ENCODE data around the gene ABCD2.

DNA sequence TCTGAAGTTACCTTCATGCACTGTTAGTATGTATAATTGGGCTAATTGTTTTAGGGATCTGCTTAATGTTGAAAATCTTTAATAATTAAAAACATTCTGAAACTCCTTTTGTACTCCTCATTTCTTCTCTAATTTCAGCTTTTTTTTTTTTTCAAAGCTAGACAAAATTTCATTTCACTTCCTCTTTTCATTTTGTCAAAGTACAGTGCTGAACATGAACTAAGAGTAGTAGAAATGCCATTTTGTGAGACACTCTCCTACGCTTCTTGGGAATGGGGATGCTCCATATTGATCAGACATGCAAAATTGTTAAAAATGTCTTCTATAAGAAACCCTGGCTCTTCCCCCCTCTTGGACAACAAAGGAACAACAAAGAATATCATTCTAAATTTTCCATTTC, 1.7 kb downstream of the ABCD2 start:
- TF ChIP-seq, protein P1, sequence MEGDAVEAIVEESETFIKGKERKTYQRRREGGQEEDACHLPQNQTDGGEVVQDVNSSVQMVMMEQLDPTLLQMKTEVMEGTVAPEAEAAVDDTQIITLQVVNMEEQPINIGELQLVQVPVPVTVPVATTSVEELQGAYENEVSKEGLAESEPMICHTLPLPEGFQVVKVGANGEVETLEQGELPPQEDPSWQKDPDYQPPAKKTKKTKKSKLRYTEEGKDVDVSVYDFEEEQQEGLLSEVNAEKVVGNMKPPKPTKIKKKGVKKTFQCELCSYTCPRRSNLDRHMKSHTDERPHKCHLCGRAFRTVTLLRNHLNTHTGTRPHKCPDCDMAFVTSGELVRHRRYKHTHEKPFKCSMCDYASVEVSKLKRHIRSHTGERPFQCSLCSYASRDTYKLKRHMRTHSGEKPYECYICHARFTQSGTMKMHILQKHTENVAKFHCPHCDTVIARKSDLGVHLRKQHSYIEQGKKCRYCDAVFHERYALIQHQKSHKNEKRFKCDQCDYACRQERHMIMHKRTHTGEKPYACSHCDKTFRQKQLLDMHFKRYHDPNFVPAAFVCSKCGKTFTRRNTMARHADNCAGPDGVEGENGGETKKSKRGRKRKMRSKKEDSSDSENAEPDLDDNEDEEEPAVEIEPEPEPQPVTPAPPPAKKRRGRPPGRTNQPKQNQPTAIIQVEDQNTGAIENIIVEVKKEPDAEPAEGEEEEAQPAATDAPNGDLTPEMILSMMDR (IDR thresholded peaks at IDR 0.05 in 2 of 3, conservative IDR thresholded peaks at IDR 0.05 in 1 of 3; ENCODE audit: borderline replicate concordance in 1 of 3, insufficient read depth in 1 of 3, low read depth in 2 of 3, low read length in 2 of 3): no peak
- no peak for TF ChIP-seq POLR2A (IDR thresholded peaks at IDR 0.05; ENCODE audit: borderline replicate concordance, extremely low read depth, insufficient read depth, insufficient read length)
- no peak for TF ChIP-seq SIN3A (IDR thresholded peaks at IDR 0.05; ENCODE audit: low read depth)
- no peak for TF ChIP-seq EZH2 (IDR thresholded peaks at IDR 0.05)
- TF ChIP-seq POLR2AphosphoS5 (IDR thresholded peaks at IDR 0.05; ENCODE audit: low read depth, low read length): no peak
- no peak for TF ChIP-seq ZNF274 (IDR thresholded peaks at IDR 0.05; ENCODE audit: low read depth, low read length)
- TF ChIP-seq ATF3 (IDR thresholded peaks at IDR 0.05): no peak
- no peak for TF ChIP-seq SRF (IDR thresholded peaks at IDR 0.05; ENCODE audit: low read depth)
